ENCODE measurements around the gene NANOGP8. TPM values are rescaled to one million over a fixed set of nuclear protein-coding genes. Genes with fewer than 3 reads are reported as not detected.

Gene NANOGP8
- polyA plus RNA-seq, 1 donor from 2014 or later = not detected

DNA sequence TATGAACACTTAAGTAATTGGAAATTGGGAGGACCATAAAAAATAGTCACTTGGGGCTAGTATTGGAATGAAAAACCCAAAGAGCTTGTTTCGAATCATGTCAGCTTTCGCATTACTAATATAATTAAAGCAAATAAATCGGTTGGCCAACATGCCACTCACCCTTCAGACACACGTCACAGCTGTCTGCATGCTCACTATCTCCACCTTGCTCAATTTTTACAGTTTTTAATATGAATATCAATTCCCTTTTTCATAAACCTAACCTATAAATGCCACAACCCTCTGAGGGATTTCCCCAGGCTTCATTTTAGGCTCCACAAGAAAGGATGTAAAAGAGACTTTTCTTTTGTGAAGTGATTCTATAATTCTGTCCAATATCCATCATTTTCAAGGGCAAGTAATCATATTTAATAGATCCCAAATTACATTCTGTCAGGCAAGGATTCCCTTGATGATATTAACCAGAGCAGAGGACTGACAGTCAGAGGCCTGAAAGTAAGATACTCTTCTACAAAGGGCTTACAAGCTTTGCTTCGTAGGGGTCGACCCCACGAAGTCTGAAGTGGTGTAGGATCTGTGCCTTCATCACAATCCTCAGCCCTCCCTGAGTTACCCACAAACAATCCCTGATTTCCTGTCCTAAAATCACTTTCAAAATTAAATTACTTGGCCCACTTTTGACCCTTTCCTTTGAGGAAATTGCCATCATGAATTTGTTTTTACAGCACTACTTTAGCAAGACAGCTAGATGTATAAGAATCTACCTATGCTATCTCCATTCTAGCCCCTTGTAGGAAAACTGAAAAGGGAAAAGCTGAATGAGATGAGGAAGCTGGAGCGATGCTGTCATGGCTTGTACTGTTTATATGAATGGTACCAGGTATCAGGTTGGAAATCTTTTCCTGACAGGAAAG lies 44.5 kb downstream of the NANOGP8 start:
- TF ChIP-seq EP300 (conservative IDR thresholded peaks at IDR 0.05; ENCODE audit: poor library complexity, severe bottlenecking) = peak; percentile 64
- TF ChIP-seq POLR2AphosphoS5 (IDR thresholded peaks at IDR 0.05) = peak; percentile 22
- TF ChIP-seq RAD21 (conservative IDR thresholded peaks at IDR 0.05) = no peak
- Histone ChIP-seq H3K4me2 (ENCODE audit: low read length) (no peak overlapping the region), H2AFZ (ENCODE audit: low read depth, low read length) (no peak overlapping the region), H3K9me2 (ENCODE audit: insufficient read depth, low read length) (no peaks in the 10 kb centered on the region), H3K9me3 (ENCODE audit: low read length) (no peaks in the 10 kb centered on the region), H3K27ac (ENCODE audit: low read length) (no peak overlapping the region), H3F3A (ENCODE audit: insufficient read depth, low read length, poor library complexity, severe bottlenecking) (no peaks in the 10 kb centered on the region), H3K27me3 (ENCODE audit: insufficient read depth, low read depth, low read length) (no peaks in the 10 kb centered on the region), H3K36me3 (ENCODE audit: insufficient read depth, low read length) (no peaks in the 10 kb centered on the region), H3K9ac (ENCODE audit: low read length) (no peak overlapping the region), H3K79me2 (replicated peaks; ENCODE audit: insufficient read depth, low read length) (no peaks in the 10 kb centered on the region), H4K20me1 (ENCODE audit: insufficient read depth) (no peaks in the 10 kb centered on the region), H3K4me3 (ENCODE audit: low read length) (no peak overlapping the region)

DNA sequence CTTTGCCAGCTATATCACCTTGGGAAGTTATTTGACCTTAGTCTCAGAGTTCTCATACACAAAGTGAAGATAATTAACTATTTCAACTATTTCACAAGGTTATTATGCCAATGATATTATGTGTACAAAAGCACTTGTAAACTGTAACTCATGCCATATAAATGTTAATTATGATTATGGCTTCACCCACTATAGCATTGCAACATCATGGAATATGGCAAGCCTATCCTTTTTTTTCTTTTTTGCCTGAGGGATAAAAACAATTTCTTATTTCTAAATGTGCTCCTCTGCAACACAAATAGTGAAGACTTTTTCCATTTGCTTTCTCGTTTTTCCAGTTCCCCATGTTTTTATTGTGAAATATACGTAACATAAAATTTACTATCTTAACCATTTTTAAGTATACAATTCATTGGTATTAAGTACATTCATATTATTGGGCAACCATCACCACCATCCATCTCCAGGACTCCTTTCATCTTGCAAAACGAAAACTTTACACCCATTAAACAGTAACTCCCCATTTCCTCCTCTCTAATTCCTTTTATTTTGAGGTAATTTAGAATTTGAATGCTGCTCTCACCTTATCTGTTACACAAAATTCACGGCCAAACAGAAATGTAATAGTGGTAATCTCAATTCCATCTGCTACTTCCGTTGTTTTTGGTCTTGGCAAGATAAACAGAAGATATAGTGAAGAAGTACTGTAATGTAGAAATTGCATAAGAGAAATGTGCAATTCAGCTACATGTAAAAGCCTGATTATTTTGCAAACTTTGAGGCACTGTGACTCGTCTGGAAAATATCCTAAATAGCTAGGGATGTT lies 46.3 kb downstream of the NANOGP8 start:
- no peak overlapping the region for H3K27ac ChIP-seq (ENCODE audit: low read length)
- no peaks in the 10 kb centered on the region for H3K79me2 ChIP-seq (replicated peaks; ENCODE audit: insufficient read depth, low read length)
- H4K20me1 ChIP-seq (ENCODE audit: insufficient read depth) = no peaks in the 10 kb centered on the region
- H2AFZ ChIP-seq (ENCODE audit: low read depth, low read length) = no peak overlapping the region
- H3K36me3 ChIP-seq (ENCODE audit: insufficient read depth, low read length) = no peaks in the 10 kb centered on the region
- H3K4me3 ChIP-seq (ENCODE audit: low read length) = no peak overlapping the region
- no peaks in the 10 kb centered on the region for H3K9me3 ChIP-seq (ENCODE audit: low read length)
- no peaks in the 10 kb centered on the region for H3K27me3 ChIP-seq (ENCODE audit: insufficient read depth, low read depth, low read length)
- no peaks in the 10 kb centered on the region for H3F3A ChIP-seq (ENCODE audit: insufficient read depth, low read length, poor library complexity, severe bottlenecking)
- H3K9ac ChIP-seq (ENCODE audit: low read length) = no peak overlapping the region
- no peaks in the 10 kb centered on the region for H3K9me2 ChIP-seq (ENCODE audit: insufficient read depth, low read length)
- TF ChIP-seq POLR2AphosphoS5 (IDR thresholded peaks at IDR 0.05) (no peak), EZH2 (IDR thresholded peaks at IDR 0.05; ENCODE audit: borderline replicate concordance, insufficient read depth, low read length, poor library complexity, severe bottlenecking) (no peak), RAD21 (conservative IDR thresholded peaks at IDR 0.05) (no peak), TAF1 (IDR thresholded peaks at IDR 0.05; ENCODE audit: low read depth) (no peak), EP300 (conservative IDR thresholded peaks at IDR 0.05; ENCODE audit: poor library complexity, severe bottlenecking) (no peak), SMC3 (conservative IDR thresholded peaks at IDR 0.05; ENCODE audit: poor library complexity) (no peak), MXI1 (conservative IDR thresholded peaks at IDR 0.05; ENCODE audit: poor library complexity, severe bottlenecking) (no peak)
- TF ChIP-seq, protein P1, sequence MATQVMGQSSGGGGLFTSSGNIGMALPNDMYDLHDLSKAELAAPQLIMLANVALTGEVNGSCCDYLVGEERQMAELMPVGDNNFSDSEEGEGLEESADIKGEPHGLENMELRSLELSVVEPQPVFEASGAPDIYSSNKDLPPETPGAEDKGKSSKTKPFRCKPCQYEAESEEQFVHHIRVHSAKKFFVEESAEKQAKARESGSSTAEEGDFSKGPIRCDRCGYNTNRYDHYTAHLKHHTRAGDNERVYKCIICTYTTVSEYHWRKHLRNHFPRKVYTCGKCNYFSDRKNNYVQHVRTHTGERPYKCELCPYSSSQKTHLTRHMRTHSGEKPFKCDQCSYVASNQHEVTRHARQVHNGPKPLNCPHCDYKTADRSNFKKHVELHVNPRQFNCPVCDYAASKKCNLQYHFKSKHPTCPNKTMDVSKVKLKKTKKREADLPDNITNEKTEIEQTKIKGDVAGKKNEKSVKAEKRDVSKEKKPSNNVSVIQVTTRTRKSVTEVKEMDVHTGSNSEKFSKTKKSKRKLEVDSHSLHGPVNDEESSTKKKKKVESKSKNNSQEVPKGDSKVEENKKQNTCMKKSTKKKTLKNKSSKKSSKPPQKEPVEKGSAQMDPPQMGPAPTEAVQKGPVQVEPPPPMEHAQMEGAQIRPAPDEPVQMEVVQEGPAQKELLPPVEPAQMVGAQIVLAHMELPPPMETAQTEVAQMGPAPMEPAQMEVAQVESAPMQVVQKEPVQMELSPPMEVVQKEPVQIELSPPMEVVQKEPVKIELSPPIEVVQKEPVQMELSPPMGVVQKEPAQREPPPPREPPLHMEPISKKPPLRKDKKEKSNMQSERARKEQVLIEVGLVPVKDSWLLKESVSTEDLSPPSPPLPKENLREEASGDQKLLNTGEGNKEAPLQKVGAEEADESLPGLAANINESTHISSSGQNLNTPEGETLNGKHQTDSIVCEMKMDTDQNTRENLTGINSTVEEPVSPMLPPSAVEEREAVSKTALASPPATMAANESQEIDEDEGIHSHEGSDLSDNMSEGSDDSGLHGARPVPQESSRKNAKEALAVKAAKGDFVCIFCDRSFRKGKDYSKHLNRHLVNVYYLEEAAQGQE (IDR thresholded peaks at IDR 0.05; ENCODE audit: borderline replicate concordance) = no peak
- TF ChIP-seq, protein P2, sequence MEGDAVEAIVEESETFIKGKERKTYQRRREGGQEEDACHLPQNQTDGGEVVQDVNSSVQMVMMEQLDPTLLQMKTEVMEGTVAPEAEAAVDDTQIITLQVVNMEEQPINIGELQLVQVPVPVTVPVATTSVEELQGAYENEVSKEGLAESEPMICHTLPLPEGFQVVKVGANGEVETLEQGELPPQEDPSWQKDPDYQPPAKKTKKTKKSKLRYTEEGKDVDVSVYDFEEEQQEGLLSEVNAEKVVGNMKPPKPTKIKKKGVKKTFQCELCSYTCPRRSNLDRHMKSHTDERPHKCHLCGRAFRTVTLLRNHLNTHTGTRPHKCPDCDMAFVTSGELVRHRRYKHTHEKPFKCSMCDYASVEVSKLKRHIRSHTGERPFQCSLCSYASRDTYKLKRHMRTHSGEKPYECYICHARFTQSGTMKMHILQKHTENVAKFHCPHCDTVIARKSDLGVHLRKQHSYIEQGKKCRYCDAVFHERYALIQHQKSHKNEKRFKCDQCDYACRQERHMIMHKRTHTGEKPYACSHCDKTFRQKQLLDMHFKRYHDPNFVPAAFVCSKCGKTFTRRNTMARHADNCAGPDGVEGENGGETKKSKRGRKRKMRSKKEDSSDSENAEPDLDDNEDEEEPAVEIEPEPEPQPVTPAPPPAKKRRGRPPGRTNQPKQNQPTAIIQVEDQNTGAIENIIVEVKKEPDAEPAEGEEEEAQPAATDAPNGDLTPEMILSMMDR (IDR thresholded peaks at IDR 0.05; ENCODE audit: poor library complexity, severe bottlenecking) = no peak
- H3K4me2 ChIP-seq (ENCODE audit: low read length) = no peak overlapping the region

Other genes starting within 250 kb of the NANOGP8 start
- 21.2 and 22.4 TPM in 2 replicates for gene AQR, start 115.6 kb downstream of the NANOGP8 start, polyA plus RNA-seq
- 18.8 and 18.9 TPM in 2 replicates for gene ZNF770, start 97.0 kb downstream of the NANOGP8 start, polyA plus RNA-seq